Keratinocyte (primary cell): ENCODE results near the gene RET. TPM values are rescaled to one million over a fixed set of nuclear protein-coding genes. Genes with fewer than 3 reads are reported as not detected.

Source experiments
- DNase-seq: peaks from one replicate; pipeline ENCODE4 v3.0.0-alpha.2; 2011; ENCODE audit warnings: low read depth, missing footprints, low spot score
- FAIRE-seq: peaks from 2 replicates; lab custom pipeline; 2011; peaks lifted over from hg19 to GRCh38; lab: Jason Lieb, UNC
- H2AFZ ChIP-seq: 2 replicates; pipeline ENCODE4 v1.6.0; 2012; ENCODE audit warnings: low read length, control low read depth, inconsistent platforms; ENCODE audit not compliant: control insufficient read depth
- H3K27ac ChIP-seq: 2 replicates; pipeline ENCODE4 v1.5.1; 2011; ENCODE audit warnings: low read length; ENCODE audit not compliant: control insufficient read depth, insufficient read depth
- H3K27me3 ChIP-seq: 3 replicates; pipeline ENCODE4 v1.6.0; 2011; ENCODE audit warnings: low read length; ENCODE audit not compliant: control insufficient read depth, insufficient read depth; ENCODE audit errors: extremely low read depth
- H3K36me3 ChIP-seq, 2 experiments: 2 replicates in 1 of 2; 3 replicates in 1 of 2; pipeline ENCODE4 v1.5.1; 2011; ENCODE audit warnings: low read length in 2 of 2, mild to moderate bottlenecking in 1 of 2; ENCODE audit not compliant: control insufficient read depth in 2 of 2, insufficient read depth in 2 of 2; ENCODE audit errors: extremely low read depth in 1 of 2
- H3K4me1 ChIP-seq: 3 replicates; pipeline ENCODE4 v1.5.1; 2011; ENCODE audit warnings: low read length; ENCODE audit not compliant: control insufficient read depth, insufficient read depth; ENCODE audit errors: extremely low read depth
- H3K4me2 ChIP-seq: 3 replicates; pipeline ENCODE4 v1.6.0; 2011; ENCODE audit warnings: low read depth, low read length; ENCODE audit not compliant: control insufficient read depth, insufficient read depth; ENCODE audit errors: extremely low read depth
- H3K4me3 ChIP-seq, 3 experiments: fragments of 200-600 bp in 1 of 3; sonication (generic) in 1 of 3; 2 replicates in 2 of 3; 3 replicates in 1 of 3; pipeline ENCODE4 v1.5.1; 2011 to 2016; ENCODE audit warnings: low read length in 3 of 3, mild to moderate bottlenecking in 3 of 3, control low read depth in 2 of 3, inconsistent platforms in 1 of 3, low read depth in 1 of 3, mixed read lengths in 1 of 3, mixed run types in 1 of 3, moderate library complexity in 1 of 3; ENCODE audit not compliant: control insufficient read depth in 2 of 3, insufficient read depth in 2 of 3; ENCODE audit errors: extremely low read depth in 1 of 3
- H3K79me2 ChIP-seq: 2 replicates; pipeline ENCODE4 v1.6.0; 2012; ENCODE audit warnings: low read length; ENCODE audit not compliant: control insufficient read depth, insufficient read depth
- H3K9ac ChIP-seq: 3 replicates; pipeline ENCODE4 v1.6.0; 2011; ENCODE audit warnings: low read length; ENCODE audit not compliant: control insufficient read depth, insufficient read depth; ENCODE audit errors: extremely low read depth
- H3K9me1 ChIP-seq: 3 replicates; pipeline ENCODE4 v1.6.0; 2011; ENCODE audit warnings: low read length; ENCODE audit not compliant: control insufficient read depth, insufficient read depth; ENCODE audit errors: extremely low read depth
- H3K9me3 ChIP-seq: 2 replicates; pipeline ENCODE4 v1.5.1; 2012; ENCODE audit warnings: low read depth, low read length; ENCODE audit not compliant: control insufficient read depth
- H4K20me1 ChIP-seq: 3 replicates; pipeline ENCODE4 v1.6.0; 2011; ENCODE audit warnings: low read length; ENCODE audit not compliant: control insufficient read depth, insufficient read depth; ENCODE audit errors: extremely low read depth
- EZH2 ChIP-seq: IDR thresholded peaks from one replicate; pipeline ENCODE4 v1.6.1; 2012; ENCODE audit warnings: inconsistent platforms, mild to moderate bottlenecking, low read length, moderate library complexity
- dilution Hi-C: fragments of 300-500 bp; cut with MboI; formaldehyde crosslinking; loops from one replicate; pipeline ENCODE4 v1.7.0; 2020; ENCODE audit warnings: low sequenced_read_pairs; ENCODE audit not compliant: extremely low pct_ligation_motif_present
- polyA plus RNA-seq, 5 experiments: library from polyadenylated mRNA; depleted of rRNA in 3 of 5; stranded (reverse) in 3 of 5; stranded (forward) in 1 of 5; unstranded in 1 of 5; fragments of >200 nt; gene quantifications; 1 replicate in 1 of 5; 2 replicates in 3 of 5; 3 replicates in 1 of 5; pipeline versions ENCODE4 v1.2.1 to v1.2.3, GENCODE V29; 2011 to 2012; ENCODE audit warnings: missing spikeins in 2 of 5, low read depth in 1 of 5, low replicate concordance in 1 of 5
- TF ChIP-seq, protein P1 (sequence below), 3 experiments: IDR thresholded peaks in 1 of 3; conservative IDR thresholded peaks in 1 of 3; optimal IDR thresholded peaks in 1 of 3; 2 replicates in 2 of 3; 3 replicates in 1 of 3; pipeline versions ENCODE3 to v1.5.1; 2011; ENCODE audit warnings: low read length in 3 of 3, mild to moderate bottlenecking in 3 of 3, moderate library complexity in 2 of 3, control low read depth in 1 of 3, inconsistent platforms in 1 of 3; ENCODE audit not compliant: insufficient read depth in 2 of 3; ENCODE audit errors: extremely low read depth in 1 of 3

RET gene
- polyA plus RNA-seq, 1 donor (not counting 4 experiments of a cell fraction or from before 2014, with no cell fraction given) = 0.21 TPM

DNA sequence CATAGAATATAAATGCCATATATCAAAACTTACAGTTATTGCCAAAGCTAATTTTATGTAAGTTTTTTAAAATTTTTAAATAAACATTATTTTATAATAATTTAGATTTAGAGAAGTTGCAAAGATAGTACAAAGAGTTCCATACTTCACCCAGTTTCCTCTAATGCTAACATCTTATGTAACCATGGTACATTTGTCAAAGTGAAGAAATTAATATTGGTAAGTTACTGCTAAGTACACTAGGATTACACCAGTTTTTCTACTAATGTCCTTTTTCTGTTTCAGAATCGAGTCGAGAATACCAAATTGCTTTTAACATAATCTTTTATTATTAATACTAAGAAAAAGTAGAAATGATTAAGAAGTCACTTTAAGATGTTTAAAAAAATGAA lies 90.6 kb downstream of the RET start:
- H3K9ac ChIP-seq = no peak overlapping the region
- no peaks in the 10 kb centered on the region for H3K27me3 ChIP-seq
- H3K79me2 ChIP-seq = no peaks in the 10 kb centered on the region
- no peaks in the 10 kb centered on the region for H3K9me3 ChIP-seq
- H3K36me3 ChIP-seq = peaks cover 6 to 9% of the 10 kb centered on the region in 2 experiments
- dilution Hi-C loops = no loop called here
- FAIRE-seq (no peak), DNase-seq (no peak)
- no peaks in the 10 kb centered on the region for H3K9me1 ChIP-seq
- no peak overlapping the region for H3K27ac ChIP-seq
- no peak overlapping the region for H2AFZ ChIP-seq
- no peak for TF ChIP-seq EZH2
- TF ChIP-seq, protein P1, sequence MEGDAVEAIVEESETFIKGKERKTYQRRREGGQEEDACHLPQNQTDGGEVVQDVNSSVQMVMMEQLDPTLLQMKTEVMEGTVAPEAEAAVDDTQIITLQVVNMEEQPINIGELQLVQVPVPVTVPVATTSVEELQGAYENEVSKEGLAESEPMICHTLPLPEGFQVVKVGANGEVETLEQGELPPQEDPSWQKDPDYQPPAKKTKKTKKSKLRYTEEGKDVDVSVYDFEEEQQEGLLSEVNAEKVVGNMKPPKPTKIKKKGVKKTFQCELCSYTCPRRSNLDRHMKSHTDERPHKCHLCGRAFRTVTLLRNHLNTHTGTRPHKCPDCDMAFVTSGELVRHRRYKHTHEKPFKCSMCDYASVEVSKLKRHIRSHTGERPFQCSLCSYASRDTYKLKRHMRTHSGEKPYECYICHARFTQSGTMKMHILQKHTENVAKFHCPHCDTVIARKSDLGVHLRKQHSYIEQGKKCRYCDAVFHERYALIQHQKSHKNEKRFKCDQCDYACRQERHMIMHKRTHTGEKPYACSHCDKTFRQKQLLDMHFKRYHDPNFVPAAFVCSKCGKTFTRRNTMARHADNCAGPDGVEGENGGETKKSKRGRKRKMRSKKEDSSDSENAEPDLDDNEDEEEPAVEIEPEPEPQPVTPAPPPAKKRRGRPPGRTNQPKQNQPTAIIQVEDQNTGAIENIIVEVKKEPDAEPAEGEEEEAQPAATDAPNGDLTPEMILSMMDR (optimal IDR thresholded peaks at IDR 0.05 in 1 of 3, IDR thresholded peaks at IDR 0.05 in 1 of 3, conservative IDR thresholded peaks at IDR 0.05 in 1 of 3; ENCODE audit: extremely low read depth in 1 of 3, insufficient read depth in 2 of 3, low read length in 3 of 3) = no peak
- H3K4me3 ChIP-seq = no peak overlapping the region
- H3K4me1 ChIP-seq = peaks cover 5% of the 10 kb centered on the region
- H4K20me1 ChIP-seq = no peaks in the 10 kb centered on the region
- no peak overlapping the region for H3K4me2 ChIP-seq

DNA sequence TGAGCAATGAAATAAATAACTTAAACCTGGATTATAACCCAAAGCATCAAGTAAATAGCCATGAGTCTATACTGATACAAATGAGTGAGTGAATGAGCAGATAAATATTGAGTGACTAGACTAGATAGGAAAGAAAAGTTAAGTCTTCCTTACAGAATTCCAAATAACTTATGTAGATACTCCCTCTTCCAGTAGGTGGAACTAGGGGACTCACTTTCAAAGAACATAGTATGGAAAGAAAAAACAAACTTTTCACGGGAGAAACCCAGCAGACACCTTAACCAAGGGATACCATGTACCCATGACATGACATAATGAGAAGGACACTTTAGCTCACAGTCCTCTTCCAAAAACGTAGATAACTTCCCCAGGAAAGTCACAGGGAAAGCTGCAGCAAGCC lies 93.6 kb downstream of the RET start:
- DNase-seq = no peak
- dilution Hi-C loops = no loop called here
- no peak overlapping the region for H3K27ac ChIP-seq
- no peaks in the 10 kb centered on the region for H3K79me2 ChIP-seq
- TF ChIP-seq, protein P1 (optimal IDR thresholded peaks at IDR 0.05 in 1 of 3, IDR thresholded peaks at IDR 0.05 in 1 of 3, conservative IDR thresholded peaks at IDR 0.05 in 1 of 3; ENCODE audit: extremely low read depth in 1 of 3, insufficient read depth in 2 of 3, low read length in 3 of 3) = no peak
- TF ChIP-seq EZH2 = no peak
- FAIRE-seq = no peak
- no peaks in the 10 kb centered on the region for H3K9me3 ChIP-seq
- H4K20me1 ChIP-seq = no peaks in the 10 kb centered on the region
- H3K4me2 ChIP-seq = no peak overlapping the region
- no peak overlapping the region for H3K4me3 ChIP-seq
- peaks cover 5% of the 10 kb centered on the region for H3K4me1 ChIP-seq
- no peak overlapping the region for H3K9ac ChIP-seq
- H2AFZ ChIP-seq = no peak overlapping the region
- H3K36me3 ChIP-seq = peaks cover 5 to 9% of the 10 kb centered on the region in 2 experiments
- H3K9me1 ChIP-seq = no peaks in the 10 kb centered on the region
- no peaks in the 10 kb centered on the region for H3K27me3 ChIP-seq
